Loucy (cell line): ENCODE results near the gene WDR35.

ENCODE experiments used
- EZH2phosphoT487 ChIP-seq: fragments of 200-600 bp; IDR thresholded peaks from 2 replicates; pipeline ENCODE4 v1.6.1; 2018; ENCODE audit warnings: antibody characterized with exemption, mild to moderate bottlenecking, moderate library complexity, borderline replicate concordance
- TF ChIP-seq, protein P1 (sequence below): fragments of 200-600 bp; sonication (generic); conservative IDR thresholded peaks from 2 replicates; pipeline ENCODE4 v1.5.1; 2014; ENCODE audit warnings: mild to moderate bottlenecking, antibody characterized with exemption, low read length

DNA sequence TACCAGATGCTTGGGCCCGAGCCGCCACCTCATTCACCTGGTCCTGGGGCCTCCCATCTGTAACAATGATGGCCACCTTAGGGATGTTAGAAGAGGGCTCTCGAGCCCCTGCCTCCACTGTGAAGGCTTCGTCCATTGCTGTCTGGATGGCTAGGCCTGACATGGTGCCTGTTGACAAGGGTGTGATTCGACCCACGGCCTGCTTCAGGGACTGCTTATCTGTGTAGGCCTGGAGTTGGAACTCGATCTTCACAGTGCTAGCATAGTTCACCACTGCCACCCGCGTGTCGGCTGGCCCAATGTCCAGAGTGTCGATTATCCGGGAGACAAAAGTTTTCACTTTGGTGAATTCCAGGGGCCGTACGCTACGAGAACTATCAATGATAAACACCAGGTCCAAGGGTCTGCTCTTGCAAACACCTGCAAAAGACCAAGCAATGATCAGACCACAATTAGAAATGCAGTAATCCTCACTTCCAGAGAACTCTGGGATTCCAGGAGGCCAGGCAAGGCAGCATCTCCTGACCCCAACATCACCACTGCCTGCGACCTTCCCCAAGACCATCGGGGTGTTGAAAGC lies 16.1 kb upstream of the WDR35 start:
- TF ChIP-seq, protein P1, sequence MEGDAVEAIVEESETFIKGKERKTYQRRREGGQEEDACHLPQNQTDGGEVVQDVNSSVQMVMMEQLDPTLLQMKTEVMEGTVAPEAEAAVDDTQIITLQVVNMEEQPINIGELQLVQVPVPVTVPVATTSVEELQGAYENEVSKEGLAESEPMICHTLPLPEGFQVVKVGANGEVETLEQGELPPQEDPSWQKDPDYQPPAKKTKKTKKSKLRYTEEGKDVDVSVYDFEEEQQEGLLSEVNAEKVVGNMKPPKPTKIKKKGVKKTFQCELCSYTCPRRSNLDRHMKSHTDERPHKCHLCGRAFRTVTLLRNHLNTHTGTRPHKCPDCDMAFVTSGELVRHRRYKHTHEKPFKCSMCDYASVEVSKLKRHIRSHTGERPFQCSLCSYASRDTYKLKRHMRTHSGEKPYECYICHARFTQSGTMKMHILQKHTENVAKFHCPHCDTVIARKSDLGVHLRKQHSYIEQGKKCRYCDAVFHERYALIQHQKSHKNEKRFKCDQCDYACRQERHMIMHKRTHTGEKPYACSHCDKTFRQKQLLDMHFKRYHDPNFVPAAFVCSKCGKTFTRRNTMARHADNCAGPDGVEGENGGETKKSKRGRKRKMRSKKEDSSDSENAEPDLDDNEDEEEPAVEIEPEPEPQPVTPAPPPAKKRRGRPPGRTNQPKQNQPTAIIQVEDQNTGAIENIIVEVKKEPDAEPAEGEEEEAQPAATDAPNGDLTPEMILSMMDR, result no peak
- TF ChIP-seq EZH2phosphoT487, result no peak
